HepG2 (cell line): ENCODE data around the gene PMVK. TPM values are rescaled to one million over a fixed set of nuclear protein-coding genes. Genes with fewer than 3 reads are reported as not detected.

Source experiments
- ATAC-seq: fragments of 200-7000 bp; cut with Tn5 transposase; 3 replicates; pipeline ENCODE4 v1.9.1; 2020; ENCODE audit warnings: mild to moderate bottlenecking, moderate library complexity
- BruUV-seq: library from RNA; stranded (reverse); fragments of 400-500 nt; replicated peaks from 2 replicates; lab custom pipeline; 2021; lab: Mats Ljungman, UMichigan
- CTCF ChIA-PET: fragments of 300-600 bp; formaldehyde crosslinking; extraction: SDS; loops from one replicate; lab custom pipeline; 2021; ENCODE audit warnings: low total read pairs, inconsistent platforms, low intra/inter-chr PET ratio; lab: Yijun Ruan, JAX
- POLR2A ChIA-PET: fragments of 350-600 bp; sonication (Branson Sonifier 250); formaldehyde crosslinking; loops from one replicate; lab custom pipeline; 2020; ENCODE audit warnings: antibody characterized with exemption, inconsistent platforms; lab: Yijun Ruan, JAX
- DNase-seq: peaks from one replicate; pipeline ENCODE4 v3.0.0-alpha.2; 2015; ENCODE audit warnings: low spot score
- FAIRE-seq: peaks from 3 replicates; lab custom pipeline; 2011; peaks lifted over from hg19 to GRCh38; lab: Jason Lieb, UNC
- H2AFZ ChIP-seq: one replicate; pipeline ENCODE4 v1.6.1; 2011; ENCODE audit warnings: low read length, inconsistent platforms
- H3K27ac ChIP-seq: fragments of 300-600 bp; 3 replicates; pipeline ENCODE4 v1.8.0; 2011; ENCODE audit warnings: mixed run types, mild to moderate bottlenecking, mixed read lengths, low read length, inconsistent platforms; ENCODE audit not compliant: insufficient read depth; ENCODE audit errors: extremely low read length
- H3K27me3 ChIP-seq, 2 experiments: fragments of 200-600 bp in 1 of 2; 2 replicates in 1 of 2; 3 replicates in 1 of 2; pipeline versions ENCODE4 v1.6.0 to v1.8.0; 2011; ENCODE audit warnings: low read length in 2 of 2, mild to moderate bottlenecking in 2 of 2, moderate library complexity in 2 of 2, inconsistent platforms in 1 of 2; ENCODE audit not compliant: insufficient read depth in 2 of 2, control insufficient read depth in 1 of 2
- H3K36me3 ChIP-seq, 2 experiments: fragments of 200-600 bp in 1 of 2; replicated peaks in 1 of 2; 2 replicates in 1 of 2; 3 replicates in 1 of 2; pipeline versions ENCODE4 v1.5.1 to v1.8.0; 2011; ENCODE audit warnings: low read length in 2 of 2, inconsistent platforms in 1 of 2; ENCODE audit not compliant: insufficient read depth in 2 of 2, control insufficient read depth in 1 of 2
- H3K4me1 ChIP-seq: 2 replicates; pipeline ENCODE4 v1.5.1; 2012; ENCODE audit warnings: low read length, inconsistent platforms; ENCODE audit not compliant: insufficient read depth
- H3K4me2 ChIP-seq: 2 replicates; pipeline ENCODE4 v1.6.0; 2011; ENCODE audit warnings: low read depth, low read length, inconsistent platforms
- H3K4me3 ChIP-seq, 3 experiments: fragments of 200-600 bp in 1 of 3; sonication (generic), shearing (Covaris generic) in 1 of 3; replicated peaks in 1 of 3; 2 replicates each; pipeline ENCODE4 v1.5.1; 2011 to 2016; ENCODE audit warnings: low read length in 3 of 3, inconsistent platforms in 2 of 3, low read depth in 2 of 3, mild to moderate bottlenecking in 2 of 3, control low read depth in 1 of 3, mixed read lengths in 1 of 3; ENCODE audit not compliant: insufficient read depth in 1 of 3
- H3K79me2 ChIP-seq: one replicate; pipeline ENCODE4 v1.6.1; 2011; ENCODE audit warnings: low read length, inconsistent platforms; ENCODE audit not compliant: insufficient read depth
- H3K9ac ChIP-seq: 2 replicates; pipeline ENCODE4 v1.6.0; 2011; ENCODE audit warnings: mild to moderate bottlenecking, low read depth, low read length, inconsistent platforms; ENCODE audit not compliant: insufficient read depth
- H3K9me3 ChIP-seq: 2 replicates; pipeline ENCODE4 v1.5.1; 2012; ENCODE audit warnings: mild to moderate bottlenecking, low read length
- H4K20me1 ChIP-seq: 2 replicates; pipeline ENCODE4 v1.6.0; 2011; ENCODE audit warnings: inconsistent platforms, mild to moderate bottlenecking, low read length, moderate library complexity; ENCODE audit not compliant: insufficient read depth
- EP300 ChIP-seq, 3 experiments: sonication (generic) in 1 of 3; formaldehyde crosslinking in 1 of 3; IDR thresholded peaks; 2 replicates each; pipeline versions ENCODE4 v1.5.1 to v1.6.1; 2011 to 2020; ENCODE audit warnings: low read depth in 2 of 3, low read length in 2 of 3, borderline replicate concordance in 1 of 3, improper control_type of control experiment in 1 of 3, mild to moderate bottlenecking in 1 of 3, missing genetic modification reagents in 1 of 3, moderate library complexity in 1 of 3
- HHEX ChIP-seq: IDR thresholded peaks from 2 replicates; pipeline ENCODE4 v1.6.1; 2016; ENCODE audit warnings: control low read depth
- PHF8 ChIP-seq: sonication (generic); formaldehyde crosslinking; IDR thresholded peaks from 2 replicates; pipeline ENCODE4 v1.5.0; 2020; ENCODE audit warnings: missing genetic modification reagents
- SCMH1 ChIP-seq: sonication (generic); formaldehyde crosslinking; IDR thresholded peaks from 2 replicates; pipeline ENCODE4 v1.9.0; 2021; ENCODE audit warnings: missing genetic modification reagents, mild to moderate bottlenecking, borderline replicate concordance
- TOE1 ChIP-seq: sonication (generic); formaldehyde crosslinking; IDR thresholded peaks from 2 replicates; pipeline ENCODE4 v1.4.0; 2020; ENCODE audit warnings: mild to moderate bottlenecking, missing genetic modification reagents
- ZMYM3 ChIP-seq: sonication (generic); formaldehyde crosslinking; IDR thresholded peaks from 2 replicates; pipeline ENCODE4 v1.5.1; 2020; ENCODE audit warnings: mild to moderate bottlenecking, missing genetic modification reagents
- ZNF34 ChIP-seq: sonication (generic); formaldehyde crosslinking; IDR thresholded peaks from 2 replicates; pipeline ENCODE4 v1.4.0; 2020; ENCODE audit warnings: mild to moderate bottlenecking, missing genetic modification reagents, borderline replicate concordance
- ZNF547 ChIP-seq: sonication (generic); formaldehyde crosslinking; IDR thresholded peaks from 2 replicates; pipeline ENCODE4 v1.5.1; 2020; ENCODE audit warnings: mild to moderate bottlenecking, missing genetic modification reagents
- ZNF563 ChIP-seq: sonication (generic); formaldehyde crosslinking; IDR thresholded peaks from 2 replicates; pipeline ENCODE4 v1.8.0; 2022; ENCODE audit warnings: mild to moderate bottlenecking, moderate library complexity, missing genetic modification reagents
- ZNF629 ChIP-seq: sonication (generic); formaldehyde crosslinking; conservative IDR thresholded peaks from 2 replicates; pipeline ENCODE4 v1.5.0; 2020; ENCODE audit warnings: missing genetic modification reagents
- ZSCAN31 ChIP-seq: sonication (generic); formaldehyde crosslinking; IDR thresholded peaks from 2 replicates; pipeline ENCODE4 v1.5.0; 2020; ENCODE audit warnings: low read depth, mild to moderate bottlenecking, missing genetic modification reagents
- whole genome bisulfite sequencing: methylation state at CpG from one replicate; pipeline ENCODE4 v1.1.6; 2017; ENCODE audit warnings: low lambda C conversion rate; 5-methylcytosine and 5-hydroxymethylcytosine counted together
- in situ Hi-C: cut with HindIII; loops from 2 replicates; pipeline ENCODE4 v1.10.0; 2017; ENCODE audit warnings: low pct_unique_long_range_greater_than_20kb; ENCODE audit not compliant: extremely low pct_ligation_motif_present
- intact Hi-C: fragments of 100-400 bp; cut with micrococcal nuclease; formaldehyde crosslinking; loops from one replicate; pipeline ENCODE4 v1.10.0; 2022; ENCODE audit not compliant: unreplicated experiment
- polyA plus RNA-seq, 8 experiments: library from polyadenylated mRNA; depleted of rRNA in 3 of 8; stranded (reverse) in 7 of 8; unstranded in 1 of 8; fragments of >200 nt; fragmentation: Illumina TruSeq in 4 of 8; extraction: Trizol in 4 of 8; gene quantifications; 2 replicates each; pipeline versions ENCODE4 v1.2.1 to v1.2.3, GENCODE V29; 2011 to 2016; ENCODE audit warnings: low read depth in 4 of 8, missing spikeins in 1 of 8, mixed read lengths in 1 of 8; ENCODE audit not compliant: insufficient read depth in 1 of 8
- total RNA-seq, 5 experiments: library from RNA; depleted of rRNA; stranded (reverse); fragments of >200 nt; fragmentation: Illumina TruSeq; extraction: Trizol; gene quantifications; 2 replicates each; pipeline ENCODE4 v1.2.3, GENCODE V29; 2016; ENCODE audit warnings: low read depth in 1 of 5
- TF ChIP-seq, protein P1 (sequence below): sonication (generic); formaldehyde crosslinking; IDR thresholded peaks from 2 replicates; pipeline ENCODE4 v1.9.0; 2022; ENCODE audit warnings: missing genetic modification reagents, mild to moderate bottlenecking, borderline replicate concordance
- TF ChIP-seq, protein P2 (sequence below): sonication (generic); formaldehyde crosslinking; IDR thresholded peaks from 2 replicates; pipeline ENCODE4 v1.5.1; 2020; ENCODE audit warnings: mild to moderate bottlenecking, missing genetic modification reagents, moderate library complexity
- TF ChIP-seq, protein P3 (sequence below): sonication (generic); formaldehyde crosslinking; IDR thresholded peaks from 2 replicates; pipeline ENCODE4 v1.5.0; 2020; ENCODE audit warnings: mild to moderate bottlenecking, missing genetic modification reagents

PMVK gene
- total and polyA plus RNA-seq, 2 of the 13 experiments (the other 11 are each of a cell fraction or from before 2014, with no cell fraction given) = 3.9 to 12.6 TPM

DNA sequence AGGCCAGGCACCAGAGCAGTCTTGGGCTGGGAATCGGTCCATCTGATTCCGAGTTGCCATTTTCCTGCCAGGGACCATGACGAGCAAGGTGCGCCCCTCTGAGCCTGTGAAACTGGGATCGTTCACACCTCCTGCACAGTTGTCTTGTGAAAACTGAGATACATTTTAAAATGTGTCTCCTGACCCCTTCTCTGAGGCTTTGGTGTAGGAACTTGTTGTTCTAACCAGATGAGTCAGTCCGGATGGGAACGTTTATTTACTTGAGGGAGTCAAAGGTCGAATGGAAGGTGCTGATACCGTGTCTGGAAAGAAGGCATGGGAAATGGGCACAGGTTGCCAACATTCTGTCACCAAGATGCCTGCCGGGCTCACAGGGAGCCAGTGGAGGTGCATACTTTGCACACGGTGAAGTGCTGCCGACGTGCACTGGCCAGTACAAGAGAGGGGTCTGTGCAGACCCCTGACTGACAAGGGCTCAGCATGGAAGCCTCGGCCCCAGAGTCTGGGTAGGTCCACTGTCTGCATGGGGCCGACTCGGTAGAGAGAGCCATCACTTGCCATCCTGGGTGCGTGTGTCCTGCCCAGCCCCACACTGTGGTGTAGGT lies 59.0 kb downstream of the PMVK start (continued):
- TF ChIP-seq, protein P1, sequence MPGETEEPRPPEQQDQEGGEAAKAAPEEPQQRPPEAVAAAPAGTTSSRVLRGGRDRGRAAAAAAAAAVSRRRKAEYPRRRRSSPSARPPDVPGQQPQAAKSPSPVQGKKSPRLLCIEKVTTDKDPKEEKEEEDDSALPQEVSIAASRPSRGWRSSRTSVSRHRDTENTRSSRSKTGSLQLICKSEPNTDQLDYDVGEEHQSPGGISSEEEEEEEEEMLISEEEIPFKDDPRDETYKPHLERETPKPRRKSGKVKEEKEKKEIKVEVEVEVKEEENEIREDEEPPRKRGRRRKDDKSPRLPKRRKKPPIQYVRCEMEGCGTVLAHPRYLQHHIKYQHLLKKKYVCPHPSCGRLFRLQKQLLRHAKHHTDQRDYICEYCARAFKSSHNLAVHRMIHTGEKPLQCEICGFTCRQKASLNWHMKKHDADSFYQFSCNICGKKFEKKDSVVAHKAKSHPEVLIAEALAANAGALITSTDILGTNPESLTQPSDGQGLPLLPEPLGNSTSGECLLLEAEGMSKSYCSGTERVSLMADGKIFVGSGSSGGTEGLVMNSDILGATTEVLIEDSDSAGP (CRISPR knock-in tag) = no peak
- peak in 1 of 2 experiments; percentile 43; a peak in 1 of 4 replicates for TF ChIP-seq EP300 (IDR thresholded peaks at IDR 0.05; ENCODE audit: low read depth in 2 of 2, low read length in 2 of 2)
- no peak for TF ChIP-seq EP300 (CRISPR knock-in tag; IDR thresholded peaks at IDR 0.05; ENCODE audit: borderline replicate concordance)
- no peak for TF ChIP-seq ZNF34 (CRISPR knock-in tag)

DNA sequence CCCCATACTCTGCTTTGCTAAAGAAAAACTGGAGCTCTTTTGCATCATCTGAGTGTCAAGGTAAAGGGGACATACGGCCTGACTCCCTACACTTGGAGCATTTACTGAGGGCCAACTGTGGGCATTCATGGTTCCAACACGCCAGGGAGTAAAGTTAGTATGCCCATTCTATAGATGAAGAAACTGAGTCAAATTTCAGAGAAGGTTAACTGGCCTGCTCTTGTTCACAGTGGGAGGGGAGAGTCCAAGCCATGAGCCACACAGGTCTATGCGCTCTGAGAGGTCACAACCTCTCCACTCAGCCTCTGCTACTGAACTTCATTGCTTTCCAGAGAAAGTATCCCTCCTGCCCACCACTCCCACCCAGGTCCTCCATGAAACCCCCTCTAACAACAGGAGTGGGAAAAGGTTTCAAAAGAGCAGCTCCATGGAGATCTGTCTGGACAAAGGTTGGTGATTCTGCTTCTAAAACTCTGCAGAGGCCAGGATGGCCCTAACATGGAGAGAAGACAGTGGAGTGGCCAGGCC lies 59.6 kb downstream of the PMVK start:
- BruUV-seq = no TSS peak
- POLR2A ChIA-PET = no interaction called here
- Histone ChIP-seq H3K9ac (no peak overlapping the region; the same call in 1 of the 2 replicates), H2AFZ (no peak overlapping the region), H3K79me2 (no peaks in the 10 kb centered on the region), H4K20me1 (no peaks in the 10 kb centered on the region), H3K4me2 (peak overlapping the region; percentile 84), H3K4me1 (peaks cover 19% of the 10 kb centered on the region), H3K27me3 (peaks cover 2 to 36% of the 10 kb centered on the region in 2 experiments; a peak in 4 of 5 replicates), H3K9me3 (no peaks in the 10 kb centered on the region), H3K4me3 (peak overlapping the region; percentile 0 to 52 (median 11); a peak in 2 of 6 replicates), H3K27ac (peak overlapping the region; percentile 10), H3K36me3 (no peaks in the 10 kb centered on the region)
- in situ Hi-C loops = loop anchor here (5.0 to 10.0 kb wide), 3 partner anchors 110 to 312 kb away; partner anchors contain the start of gene CHRNB2
- ATAC-seq = no peak; the same call in 2 of the 3 replicates
- WGBS = 37% methylated on average over 3 of the region's 3 CpGs
- no peak for DNase-seq
- intact Hi-C loops = no loop called here
- no peak for FAIRE-seq
- CTCF ChIA-PET = interaction anchor here (0.8 kb wide), 1 partner anchor 207 kb away, joined by 3 read pairs; no protein-coding TSS in a partner anchor
- TF ChIP-seq ZNF629 (CRISPR knock-in tag) = peak; percentile 90
- TF ChIP-seq, protein P2, sequence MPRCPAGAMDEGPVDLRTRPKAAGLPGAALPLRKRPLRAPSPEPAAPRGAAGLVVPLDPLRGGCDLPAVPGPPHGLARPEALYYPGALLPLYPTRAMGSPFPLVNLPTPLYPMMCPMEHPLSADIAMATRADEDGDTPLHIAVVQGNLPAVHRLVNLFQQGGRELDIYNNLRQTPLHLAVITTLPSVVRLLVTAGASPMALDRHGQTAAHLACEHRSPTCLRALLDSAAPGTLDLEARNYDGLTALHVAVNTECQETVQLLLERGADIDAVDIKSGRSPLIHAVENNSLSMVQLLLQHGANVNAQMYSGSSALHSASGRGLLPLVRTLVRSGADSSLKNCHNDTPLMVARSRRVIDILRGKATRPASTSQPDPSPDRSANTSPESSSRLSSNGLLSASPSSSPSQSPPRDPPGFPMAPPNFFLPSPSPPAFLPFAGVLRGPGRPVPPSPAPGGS (CRISPR knock-in tag) = peak; percentile 51; the same call in 1 of the 2 replicates
- no peak for TF ChIP-seq TOE1 (CRISPR knock-in tag)
- no peak for TF ChIP-seq ZSCAN31 (CRISPR knock-in tag)
- TF ChIP-seq HHEX (CRISPR knock-in tag) = no peak
- TF ChIP-seq, protein P3, sequence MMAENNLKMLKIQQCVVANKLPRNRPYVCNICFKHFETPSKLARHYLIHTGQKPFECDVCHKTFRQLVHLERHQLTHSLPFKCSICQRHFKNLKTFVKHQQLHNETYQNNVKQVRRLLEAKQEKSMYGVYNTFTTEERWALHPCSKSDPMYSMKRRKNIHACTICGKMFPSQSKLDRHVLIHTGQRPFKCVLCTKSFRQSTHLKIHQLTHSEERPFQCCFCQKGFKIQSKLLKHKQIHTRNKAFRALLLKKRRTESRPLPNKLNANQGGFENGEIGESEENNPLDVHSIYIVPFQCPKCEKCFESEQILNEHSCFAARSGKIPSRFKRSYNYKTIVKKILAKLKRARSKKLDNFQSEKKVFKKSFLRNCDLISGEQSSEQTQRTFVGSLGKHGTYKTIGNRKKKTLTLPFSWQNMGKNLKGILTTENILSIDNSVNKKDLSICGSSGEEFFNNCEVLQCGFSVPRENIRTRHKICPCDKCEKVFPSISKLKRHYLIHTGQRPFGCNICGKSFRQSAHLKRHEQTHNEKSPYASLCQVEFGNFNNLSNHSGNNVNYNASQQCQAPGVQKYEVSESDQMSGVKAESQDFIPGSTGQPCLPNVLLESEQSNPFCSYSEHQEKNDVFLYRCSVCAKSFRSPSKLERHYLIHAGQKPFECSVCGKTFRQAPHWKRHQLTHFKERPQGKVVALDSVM (CRISPR knock-in tag) = no peak
- TF ChIP-seq PHF8 = 0 out of 2 replicates have a peak, but pooled peaks have one; percentile 22
- TF ChIP-seq ZMYM3 (CRISPR knock-in tag) = peak; percentile 62
- no peak for TF ChIP-seq SCMH1
- TF ChIP-seq ZNF547 (CRISPR knock-in tag) = peak; percentile 59; the same call in 1 of the 2 replicates
- TF ChIP-seq ZNF563 = no peak
